ENCODE data around the gene CAMK1. TPM values are rescaled to one million over a fixed set of nuclear protein-coding genes. Genes with fewer than 3 reads are reported as not detected.

Gene CAMK1
- 21.3 and 25.4 TPM in 2 replicates for total RNA-seq

GRCh38 chr3:9769426-9770275 is at the start of gene CAMK1:
Gene CAMK1, minus strand, starts transcription at chr3:9769947. Its CDS starts 2,198 bp downstream, at chr3:9767749.

GRCh38 chr3:9809615-9810432 is 40.1 kb upstream of the CAMK1 start, which contains the start of gene TTLL3:
Gene TTLL3, plus strand, starts transcription at chr3:9810262. Its CDS starts 400 bp downstream, at chr3:9810662.

GRCh38 chr3:9792405-9793160 is 22.8 kb upstream of the CAMK1 start, which contains the start of the genes ARPC4 and TADA3:
Gene ARPC4, plus strand, starts transcription at chr3:9793082. Its CDS starts 40 bp downstream, at chr3:9793122.
Gene TADA3, minus strand, starts transcription at chr3:9792473. Its CDS starts 1,007 bp downstream, at chr3:9791466.

GRCh38 chr3:9749645-9750555 is 19.8 kb downstream of the CAMK1 start, which contains the start of gene OGG1:
Gene OGG1, plus strand, starts transcription at chr3:9749952. Its CDS starts 335 bp downstream, at chr3:9750287.

GRCh38 chr3:9731206-9732079 is 38.3 kb downstream of the CAMK1 start, which contains the start of gene BRPF1:
Gene BRPF1, plus strand, starts transcription at chr3:9731735. Its CDS starts 2,406 bp downstream, at chr3:9734141.

Other genes starting within 250 kb of the CAMK1 start
- under 0.01 TPM in 1 of 2 replicates, not detected in the other for gene LHFPL4, start 216.1 kb downstream of the CAMK1 start, total RNA-seq
- gene MTMR14, start 120.4 kb downstream of the CAMK1 start, total RNA-seq = 25.8 and 30.3 TPM in 2 replicates
- not detected in 2 replicates for gene CPNE9, start 66.1 kb downstream of the CAMK1 start, total RNA-seq
- gene BRPF1, start 38.2 kb downstream of the CAMK1 start, total RNA-seq = 9.5 and 10.2 TPM in 2 replicates
- 18.6 and 22.6 TPM in 2 replicates for gene OGG1, start 20.0 kb downstream of the CAMK1 start, total RNA-seq
- 77.7 and 83.3 TPM in 2 replicates for gene TADA3, start 22.5 kb upstream of the CAMK1 start, total RNA-seq
- gene ARPC4, start 23.1 kb upstream of the CAMK1 start, total RNA-seq = 189 and 224 TPM in 2 replicates
- gene TTLL3, start 40.3 kb upstream of the CAMK1 start, total RNA-seq = 22.6 and 29.3 TPM in 2 replicates
- gene RPUSD3, start 74.1 kb upstream of the CAMK1 start, total RNA-seq = 19.3 and 20.9 TPM in 2 replicates
- not detected in 2 replicates for gene CIDEC, start 110.3 kb upstream of the CAMK1 start, total RNA-seq
- gene JAGN1, start 120.7 kb upstream of the CAMK1 start, total RNA-seq = 22.3 and 29.5 TPM in 2 replicates
- 1.1 and 1.4 TPM in 2 replicates for gene IL17RE, start 132.9 kb upstream of the CAMK1 start, total RNA-seq
- 41.4 and 51.8 TPM in 2 replicates for gene IL17RC, start 147.2 kb upstream of the CAMK1 start, total RNA-seq
- gene CRELD1, start 163.9 kb upstream of the CAMK1 start, total RNA-seq = 14.1 and 20.8 TPM in 2 replicates
- 4.6 and 5.5 TPM in 2 replicates for gene PRRT3, start 182.5 kb upstream of the CAMK1 start, total RNA-seq
- gene EMC3, start 216.9 kb upstream of the CAMK1 start, total RNA-seq = 92.4 and 101 TPM in 2 replicates